ENCODE measurements around the gene PLSCR1.

- TF ChIP-seq POLR2A (IDR thresholded peaks at IDR 0.05; ENCODE audit: low read length) (no peak), GATA1 (IDR thresholded peaks at IDR 0.05; ENCODE audit: low read depth, low read length) (no peak)
Observed at GRCh38 chr3:146513386-146514051, 30.9 kb downstream of the PLSCR1 start.
